ENCODE results near the gene MRGPRE.

MRGPRE gene

GRCh38 chr11:3180869-3181268, 51.3 kb downstream of the MRGPRE start:
- TF ChIP-seq FOXP2 (optimal IDR thresholded peaks at IDR 0.05; ENCODE audit: borderline replicate concordance, extremely low read depth, extremely low read length, insufficient read depth), result no peak
- no peak for TF ChIP-seq TAF1 (IDR thresholded peaks at IDR 0.05; ENCODE audit: borderline replicate concordance, insufficient read depth, low read length)

- no peak for TF ChIP-seq TAF1 (IDR thresholded peaks at IDR 0.05; ENCODE audit: borderline replicate concordance, insufficient read depth, low read length)
- no peak for TF ChIP-seq REST (IDR thresholded peaks at IDR 0.05; ENCODE audit: insufficient read depth in 1 of 2, low read depth in 2 of 2, low read length in 2 of 2)
- no peak for TF ChIP-seq FOXP2 (optimal IDR thresholded peaks at IDR 0.05; ENCODE audit: borderline replicate concordance, extremely low read depth, extremely low read length, insufficient read depth)
- TF ChIP-seq SIN3A (IDR thresholded peaks at IDR 0.05; ENCODE audit: borderline replicate concordance, insufficient read depth, low read length), result no peak
- TF ChIP-seq POLR2AphosphoS5 (IDR thresholded peaks at IDR 0.05; ENCODE audit: low read depth, low read length), result no peak
Observed at GRCh38 chr11:3178349-3178748, 53.9 kb downstream of the MRGPRE start.

GRCh38 chr11:3177931-3178330, 54.3 kb downstream of the MRGPRE start:
- TF ChIP-seq REST (IDR thresholded peaks at IDR 0.05; ENCODE audit: insufficient read depth in 1 of 2, low read depth in 2 of 2, low read length in 2 of 2) (no peak), SIN3A (IDR thresholded peaks at IDR 0.05; ENCODE audit: borderline replicate concordance, insufficient read depth, low read length) (no peak), FOXP2 (optimal IDR thresholded peaks at IDR 0.05; ENCODE audit: borderline replicate concordance, extremely low read depth, extremely low read length, insufficient read depth) (no peak), POLR2AphosphoS5 (IDR thresholded peaks at IDR 0.05; ENCODE audit: low read depth, low read length) (no peak), TAF1 (IDR thresholded peaks at IDR 0.05; ENCODE audit: borderline replicate concordance, insufficient read depth, low read length) (no peak)

All from PFSK-1 (cell line).